ENCODE measurements around the gene PITPNM1. TPM values are rescaled to one million over a fixed set of nuclear protein-coding genes. Genes with fewer than 3 reads are reported as not detected.
"Not testable (repeated sequence)": the region's sequence is repeated elsewhere in the genome, so short reads cannot be mapped to it uniquely, and the experiment has no call there.

The PITPNM1 gene
- polyA plus RNA-seq, 1 donor, result 7.4 TPM

DNA sequence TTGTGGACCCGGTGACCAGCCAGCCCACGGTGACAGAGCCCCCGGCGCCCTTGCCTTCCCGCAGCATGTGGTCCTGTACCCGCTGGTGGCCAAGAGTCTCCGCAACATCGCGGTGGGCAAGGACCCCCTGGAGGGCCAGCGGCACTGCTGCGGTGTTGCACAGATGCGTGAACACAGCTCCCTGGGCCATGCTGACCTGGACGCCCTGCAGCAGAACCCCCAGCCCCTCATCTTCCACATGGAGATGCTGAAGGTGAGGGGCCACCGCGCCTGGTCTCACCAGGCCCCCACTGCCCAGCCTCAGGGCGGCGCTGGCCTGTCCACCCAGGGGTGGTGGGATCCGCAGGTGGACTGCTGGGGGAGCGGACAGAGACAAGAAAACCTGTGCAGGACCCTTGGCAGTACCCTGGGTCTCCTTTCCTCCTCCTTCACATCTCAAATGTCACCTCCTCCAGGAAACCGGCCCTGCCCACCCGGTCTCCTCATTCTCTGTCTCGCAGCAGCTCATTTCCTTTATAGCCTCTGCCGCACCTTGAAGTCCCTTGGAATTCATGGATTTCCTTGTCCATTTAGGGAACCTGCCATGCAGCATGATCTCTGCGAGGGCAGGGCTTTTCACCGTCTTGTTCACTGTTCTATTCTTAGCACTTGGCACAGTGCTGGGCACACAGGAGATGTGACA, 15.8 kb downstream of the PITPNM1 start:
- no peak for DNase-seq

DNA sequence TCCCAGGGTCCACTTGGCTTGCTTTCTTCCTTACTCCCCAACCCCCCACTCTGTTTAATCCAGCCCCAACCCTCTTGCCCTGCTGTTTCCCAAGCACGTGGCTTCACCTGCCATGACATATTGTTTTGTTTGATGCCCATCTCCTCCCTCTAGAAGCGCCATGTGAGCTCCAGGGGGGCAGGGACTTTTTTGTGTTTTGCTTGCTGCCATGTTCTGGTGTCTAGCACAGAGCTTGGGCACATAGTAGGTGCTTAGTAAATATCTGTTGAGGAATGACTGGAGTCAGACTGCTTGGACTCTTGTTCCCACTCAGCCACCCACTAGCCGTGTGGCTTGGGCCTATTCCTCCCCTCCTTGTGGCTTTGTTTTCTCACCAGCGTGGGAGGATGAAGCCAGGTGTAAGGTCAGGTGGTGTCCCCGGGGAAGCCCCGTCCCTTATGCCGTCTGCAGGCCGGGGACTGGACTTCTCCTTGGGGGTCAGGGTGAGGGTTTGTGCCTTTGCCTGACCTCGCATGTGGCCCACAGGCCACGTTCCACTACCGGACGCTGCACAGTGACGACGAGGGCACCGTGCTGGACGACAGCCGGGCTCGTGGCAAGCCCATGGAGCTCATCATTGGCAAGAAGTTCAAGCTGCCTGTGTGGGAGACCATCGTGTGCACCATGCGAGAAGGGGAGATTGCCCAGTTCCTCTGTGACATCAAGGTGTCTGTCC, 18.5 kb downstream of the PITPNM1 start:
- DNase-seq, result no peak

- DNase-seq, result not testable (repeated sequence)
Measured at GRCh38 chr11:67485873-67486361, 19.2 kb downstream of the PITPNM1 start.

- DNase-seq, result no peak
Measured at GRCh38 chr11:67484847-67485311, 20.3 kb downstream of the PITPNM1 start.

GRCh38 chr11:67483831-67484665, 21.1 kb downstream of the PITPNM1 start:
- no peak for DNase-seq

- DNase-seq, result peak; percentile 98
Measured at GRCh38 chr11:67482827-67483798, 22.1 kb downstream of the PITPNM1 start, which contains the start of gene AIP. Gene AIP, plus strand, starts transcription at chr11:67483026. Its CDS starts 133 bp downstream, at chr11:67483159.

DNA sequence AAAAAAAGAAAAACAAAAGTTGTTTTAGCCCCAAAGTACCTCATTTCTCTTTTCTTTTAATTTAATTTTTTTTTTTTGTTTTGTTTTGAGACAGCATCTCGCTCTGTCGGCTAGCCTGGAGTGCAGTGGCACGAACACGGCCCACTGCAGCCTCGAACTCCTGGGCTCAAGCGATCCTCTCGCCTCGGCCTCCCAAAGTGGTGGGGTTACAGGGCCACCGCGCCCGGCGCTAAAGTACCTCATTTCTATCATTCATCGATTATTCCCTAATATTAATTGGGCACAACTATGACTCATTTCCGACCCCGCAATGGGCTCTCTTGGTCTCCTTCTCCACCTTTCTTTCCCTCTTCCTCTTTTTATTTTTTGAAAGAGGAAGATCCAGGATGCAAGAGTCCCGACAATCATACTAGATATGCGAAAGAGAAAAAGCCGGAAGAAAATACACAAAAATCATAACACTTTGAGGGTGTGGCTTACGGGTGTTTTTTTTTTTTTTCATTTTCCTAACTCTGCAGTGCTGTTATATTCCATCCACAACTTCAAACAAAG, 22.8 kb downstream of the PITPNM1 start:
- no peak for DNase-seq

- DNase-seq, result not testable (repeated sequence)
Measured at GRCh38 chr11:67477344-67478050, 27.7 kb downstream of the PITPNM1 start.

DNA sequence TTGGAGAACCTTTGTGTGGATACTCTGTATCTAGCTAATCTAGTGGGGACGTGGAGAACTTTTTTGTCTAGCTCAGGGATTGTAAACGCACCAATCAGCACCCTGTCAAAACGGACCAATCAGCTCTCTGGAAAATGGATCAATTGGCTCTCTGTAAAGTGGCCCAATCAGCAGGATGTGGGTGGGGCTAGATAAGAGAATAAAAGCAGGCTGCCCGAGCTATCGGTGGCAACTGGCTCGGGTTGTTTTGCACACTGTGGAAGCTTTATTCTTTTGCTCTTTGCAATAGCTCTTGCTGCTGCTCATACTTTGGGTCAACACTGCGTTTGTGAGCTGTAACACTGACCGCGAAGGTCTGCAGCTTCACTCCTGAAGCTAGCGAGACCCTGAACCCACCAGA, 28.5 kb downstream of the PITPNM1 start:
- DNase-seq, result not testable (repeated sequence)

- no peak for DNase-seq
Measured at GRCh38 chr11:67472882-67473281, 32.3 kb downstream of the PITPNM1 start.

DNA sequence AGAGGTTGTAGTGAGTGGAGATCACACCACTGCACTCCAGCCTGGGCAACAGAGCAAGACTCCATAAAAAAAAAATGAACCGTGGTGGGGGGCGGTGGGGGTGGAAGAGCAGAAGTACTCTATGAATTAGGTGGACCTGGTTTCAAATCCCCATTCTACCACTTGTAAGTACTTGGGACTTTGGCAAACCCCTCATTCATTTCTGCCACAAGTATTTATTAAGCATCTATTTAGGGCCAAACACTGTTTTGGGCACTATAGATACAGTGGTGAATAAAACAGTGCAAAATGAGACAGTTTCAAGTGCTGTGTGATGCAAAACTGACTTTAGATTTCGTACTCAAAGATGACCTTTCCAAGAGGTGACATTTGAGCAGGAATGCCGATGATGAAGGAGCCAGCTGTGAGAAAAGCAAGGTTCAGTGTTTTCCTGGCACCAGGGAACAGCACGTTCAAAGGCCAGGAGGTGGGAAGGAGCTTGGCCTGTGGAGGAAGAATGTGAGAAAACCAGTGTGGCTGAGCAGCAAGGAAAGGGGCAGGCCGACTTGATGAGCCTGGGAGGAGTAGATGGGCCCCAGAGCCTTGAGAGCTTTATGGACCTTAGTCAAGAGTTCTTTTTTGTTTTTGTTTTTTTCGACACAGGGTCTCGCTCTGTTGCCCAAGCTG, 34.7 kb downstream of the PITPNM1 start:
- DNase-seq, result no peak

- DNase-seq, result no peak
Measured at GRCh38 chr11:67469508-67469811, 35.7 kb downstream of the PITPNM1 start.

GRCh38 chr11:67468759-67469507, 36.2 kb downstream of the PITPNM1 start, which contains the start of gene TMEM134:
Gene TMEM134, minus strand, starts transcription at chr11:67469251. Its CDS starts 59 bp downstream, at chr11:67469192.
- DNase-seq, result peak; percentile 92

- no peak for DNase-seq
Measured at GRCh38 chr11:67468456-67468758, 36.8 kb downstream of the PITPNM1 start.

DNA sequence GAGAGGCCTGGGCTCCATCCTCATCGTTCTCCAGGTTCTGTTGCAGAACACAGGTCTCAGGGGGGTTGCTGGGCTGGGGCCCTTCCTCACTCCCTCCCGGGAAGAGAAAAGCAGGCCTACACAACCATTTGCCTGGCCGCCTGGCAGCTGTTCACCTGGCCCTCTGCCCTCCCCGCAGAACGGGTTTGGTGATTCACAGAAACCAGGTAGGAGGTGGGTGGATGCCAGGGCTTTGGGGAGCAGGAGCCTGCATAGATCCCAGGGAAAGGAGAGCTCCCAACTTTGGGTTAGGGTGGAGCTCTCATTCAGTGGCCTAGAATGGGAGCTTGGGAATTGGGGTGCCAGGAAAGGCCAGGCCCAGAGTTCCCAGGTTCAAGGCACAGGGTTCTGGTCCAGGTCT, 37.1 kb downstream of the PITPNM1 start:
- no peak for DNase-seq

GRCh38 chr11:67466962-67467771, 38.0 kb downstream of the PITPNM1 start:
- no peak for DNase-seq

GRCh38 chr11:67466367-67466766, 38.8 kb downstream of the PITPNM1 start:
- DNase-seq, result no peak

DNA sequence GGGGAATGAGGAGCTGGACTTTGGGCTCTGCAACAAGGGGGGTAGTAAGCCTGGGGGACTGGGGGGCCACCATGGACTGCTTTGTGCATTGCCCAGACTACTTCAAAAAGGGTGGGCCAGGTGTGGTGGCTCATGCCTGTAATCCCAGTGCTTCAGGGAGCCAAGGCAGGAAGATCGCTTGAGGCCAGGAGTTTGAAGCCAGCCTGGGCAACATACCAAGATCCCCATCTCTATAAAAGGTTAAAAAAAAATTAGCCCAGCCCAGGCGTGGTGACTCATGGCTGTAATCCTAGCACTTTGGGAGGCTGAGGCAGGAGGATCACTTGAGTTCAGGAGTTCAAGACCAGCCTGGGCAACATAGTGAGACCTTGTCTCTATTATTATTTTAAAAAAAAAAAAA, 39.6 kb downstream of the PITPNM1 start:
- DNase-seq, result not testable (repeated sequence)

- DNase-seq, result no peak
Measured at GRCh38 chr11:67465189-67465510, 40.0 kb downstream of the PITPNM1 start.

Measured in hindlimb muscle (tissue), 1 donor.